Effector CD8-positive, alpha-beta T cell (primary cell): ENCODE results near the gene GZMB.
"Not testable (repeated sequence)": the region's sequence is repeated elsewhere in the genome, so short reads cannot be mapped to it uniquely, and the experiment has no call there.

ENCODE experiments used
- DNase-seq: peaks from one replicate; lab custom pipeline; 2025; lab: John Stamatoyannopoulos, UW
- total RNA-seq, 4 experiments: gene quantifications; one replicate each; lab custom pipeline; 2026; lab: John Stamatoyannopoulos, UW

Gene GZMB, protein sequence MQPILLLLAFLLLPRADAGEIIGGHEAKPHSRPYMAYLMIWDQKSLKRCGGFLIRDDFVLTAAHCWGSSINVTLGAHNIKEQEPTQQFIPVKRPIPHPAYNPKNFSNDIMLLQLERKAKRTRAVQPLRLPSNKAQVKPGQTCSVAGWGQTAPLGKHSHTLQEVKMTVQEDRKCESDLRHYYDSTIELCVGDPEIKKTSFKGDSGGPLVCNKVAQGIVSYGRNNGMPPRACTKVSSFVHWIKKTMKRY
- total RNA-seq = 11.7 to 272 (median 73.9) reads per million in 4 experiments

GRCh38 chr14:24634158-24634557 lies at the start of gene GZMB:
TSS of gene GZMB (minus strand) at chr14:24634190. CDS start at chr14:24634160, 30 bp downstream.
- no peak for DNase-seq

GRCh38 chr14:24681056-24681455 lies 47.1 kb upstream of the GZMB start:
- no peak for DNase-seq

- no peak for DNase-seq
These were observed 46.5 kb upstream of the GZMB start for GRCh38 chr14:24680516-24680915.

GRCh38 chr14:24679248-24679961 lies 45.4 kb upstream of the GZMB start:
- DNase-seq = no peak

- DNase-seq = peak; percentile 58
These were observed 44.8 kb upstream of the GZMB start for GRCh38 chr14:24678801-24679247.

- no peak for DNase-seq
These were observed 44.0 kb upstream of the GZMB start for GRCh38 chr14:24677956-24678355.

DNA sequence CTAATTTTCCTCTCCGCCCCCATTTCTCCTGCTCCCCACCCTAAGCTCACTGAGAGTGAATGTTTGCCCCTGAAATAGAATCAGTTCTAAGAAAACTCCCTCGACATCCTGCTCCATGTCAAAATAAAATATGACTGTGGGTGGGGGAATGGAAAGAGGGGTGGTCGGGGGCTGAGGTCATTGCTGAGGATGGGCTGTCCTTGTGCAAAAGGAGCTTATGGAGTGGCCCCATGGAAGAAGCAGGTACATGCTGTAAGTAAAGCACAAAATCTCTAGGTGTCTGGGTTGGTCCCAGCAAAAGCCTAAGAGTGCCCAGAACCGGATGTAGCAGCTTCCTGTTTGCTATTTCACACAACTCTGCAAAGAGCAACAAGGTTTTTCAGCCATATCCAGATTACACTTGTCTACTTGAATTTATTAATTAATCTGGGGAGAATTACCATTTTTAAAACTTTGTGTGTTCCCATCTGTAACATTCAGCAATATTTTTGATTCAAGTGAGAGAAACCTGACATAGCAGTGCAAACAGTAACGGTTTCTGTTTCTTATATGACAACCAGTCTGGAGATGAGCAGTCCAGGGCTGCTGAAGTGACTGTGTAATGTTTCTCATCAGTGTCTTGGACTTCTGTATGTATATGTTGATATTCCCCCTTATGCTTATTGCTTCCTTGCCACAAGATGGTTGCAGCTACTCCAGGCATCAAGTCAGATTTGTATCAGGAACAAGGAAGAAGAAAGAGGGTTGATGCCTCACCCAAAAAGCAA lies 40.4 kb upstream of the GZMB start:
- DNase-seq = no peak

DNA sequence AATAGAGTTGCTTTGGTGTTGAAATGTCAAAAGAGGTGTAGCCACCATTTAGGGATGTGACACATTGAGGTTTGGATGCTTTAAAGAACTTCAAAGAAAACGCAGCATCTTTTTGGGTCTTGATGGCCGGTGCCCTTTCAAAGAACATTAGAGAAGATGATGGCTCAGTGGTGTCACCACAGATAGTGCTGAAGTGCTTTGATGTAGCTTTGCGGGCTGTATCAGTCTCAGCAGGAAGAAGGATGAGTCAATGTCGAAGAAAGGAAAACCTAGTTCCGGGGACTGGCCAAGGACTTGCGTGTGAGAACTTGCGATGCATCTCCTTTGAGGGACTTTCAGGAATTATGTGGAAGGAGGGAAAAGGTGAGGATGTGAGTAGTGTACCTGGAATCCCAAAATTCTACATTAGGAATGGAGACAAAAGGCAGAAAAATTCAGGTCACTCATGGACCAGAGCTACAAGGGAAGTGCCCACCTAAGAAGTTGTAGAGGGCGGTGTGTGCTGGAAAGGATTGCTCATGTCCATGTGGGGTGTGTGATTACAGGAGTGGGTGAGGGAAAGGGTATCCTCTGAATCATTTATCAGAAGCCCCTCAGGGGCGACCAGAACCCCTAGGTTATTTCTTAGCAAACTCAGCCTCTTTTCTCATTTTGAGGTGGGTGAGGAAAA lies 39.7 kb upstream of the GZMB start:
- peak; percentile 27 for DNase-seq

GRCh38 chr14:24673059-24673458 lies 39.1 kb upstream of the GZMB start:
- DNase-seq = no peak

DNA sequence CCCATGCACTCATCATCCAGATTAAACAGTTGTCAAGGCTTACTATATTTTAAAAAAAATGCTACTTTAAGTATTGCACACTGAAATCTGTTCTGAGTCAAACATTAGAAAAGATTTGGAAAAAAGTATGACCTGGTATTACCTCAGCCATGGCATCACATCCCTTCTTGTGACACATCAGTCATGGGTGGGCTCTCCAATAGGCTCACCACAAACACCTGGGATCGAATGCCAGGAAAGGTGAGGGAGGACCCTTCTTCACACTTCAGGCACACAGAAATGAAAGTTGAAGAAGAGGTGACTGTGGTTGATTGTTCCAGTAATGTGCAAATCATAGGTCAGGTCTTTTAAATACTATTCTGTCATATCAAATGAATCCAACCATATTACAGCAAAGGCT lies 36.6 kb upstream of the GZMB start:
- DNase-seq = no peak

DNA sequence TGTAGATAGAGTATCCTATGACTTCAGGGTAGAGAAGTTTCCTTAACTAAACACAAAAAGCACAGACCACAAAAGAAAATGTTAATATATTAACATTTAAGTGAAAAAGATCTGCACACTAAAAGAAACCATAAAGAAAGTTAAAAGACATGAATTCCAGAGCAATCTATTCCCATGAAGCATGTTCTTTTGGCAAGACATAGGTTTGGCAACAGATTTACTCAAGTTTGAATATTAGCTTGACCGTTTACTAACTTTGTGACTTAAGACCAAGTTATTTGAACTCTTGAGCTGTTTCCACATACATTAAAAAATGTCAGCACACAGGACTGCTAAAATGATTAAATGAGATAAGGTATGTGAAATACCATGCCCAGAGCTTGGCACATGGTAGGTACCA lies 35.7 kb upstream of the GZMB start:
- DNase-seq = no peak

DNA sequence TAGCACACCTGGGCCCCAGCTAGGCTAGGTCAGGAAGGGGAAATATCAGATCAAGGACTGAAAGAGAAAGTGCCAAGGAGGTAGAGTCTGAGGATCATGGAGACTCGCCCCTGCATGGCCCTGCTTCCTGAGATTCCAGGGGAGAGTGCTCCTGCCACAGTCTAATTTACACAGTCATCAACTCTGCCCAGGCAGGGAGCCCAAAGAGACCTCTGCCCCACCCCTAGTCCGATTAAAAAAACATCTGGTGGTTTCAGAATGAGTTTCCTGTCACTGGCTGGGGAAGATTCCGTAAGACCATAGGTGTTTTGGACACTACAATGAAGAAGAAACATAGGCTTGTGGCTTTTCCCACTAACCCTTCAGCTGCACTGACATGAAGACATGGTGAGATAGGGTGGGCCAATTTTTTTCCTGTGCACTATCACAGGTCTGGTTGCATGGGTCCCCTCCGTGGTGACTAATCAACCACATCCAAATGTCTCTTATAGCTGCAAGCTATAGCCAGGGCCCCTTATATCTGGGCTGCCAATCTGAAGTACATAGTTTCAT lies 31.5 kb upstream of the GZMB start:
- DNase-seq = no peak

DNA sequence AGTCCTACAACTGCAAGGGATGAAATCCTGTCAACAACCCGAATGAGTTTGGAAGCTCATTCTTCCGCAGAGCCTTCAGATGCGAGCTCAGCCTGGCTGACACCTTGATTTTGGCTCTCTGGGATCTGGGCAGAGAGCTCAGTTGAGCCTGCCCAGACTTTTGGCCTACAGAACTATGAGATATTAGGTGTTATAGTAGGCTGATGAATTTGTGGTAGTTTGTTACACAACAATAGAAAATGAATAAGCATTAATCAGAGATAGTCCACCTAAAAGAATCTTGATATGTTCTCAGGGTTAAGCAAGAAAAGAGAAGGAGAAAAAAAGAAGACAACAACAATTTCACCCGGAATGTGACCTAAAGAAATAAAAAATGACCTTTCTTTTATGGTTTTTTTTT lies 30.4 kb upstream of the GZMB start:
- DNase-seq = no peak

DNA sequence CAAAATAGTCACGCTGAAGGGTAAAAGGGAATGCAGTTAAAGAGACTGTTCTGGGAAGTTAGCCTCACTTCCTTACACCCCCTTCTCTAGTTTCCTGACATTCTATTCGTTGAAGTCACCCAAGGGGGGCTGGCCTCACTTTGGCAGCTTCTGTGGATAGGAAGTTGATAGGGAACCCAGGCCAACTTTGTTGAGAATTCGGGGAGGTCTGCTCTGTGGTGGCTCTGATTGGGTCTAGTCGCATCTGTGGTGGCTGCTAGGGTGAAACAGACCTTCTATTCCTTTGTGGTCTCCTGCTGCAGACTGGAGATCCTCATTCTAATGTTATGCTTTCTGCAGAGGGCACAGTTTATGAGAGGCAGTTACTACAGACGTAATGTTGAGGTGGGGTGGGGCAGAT lies 28.8 kb upstream of the GZMB start:
- DNase-seq = no peak

- DNase-seq = no peak
These were observed 26.1 kb upstream of the GZMB start for GRCh38 chr14:24659916-24660570.

DNA sequence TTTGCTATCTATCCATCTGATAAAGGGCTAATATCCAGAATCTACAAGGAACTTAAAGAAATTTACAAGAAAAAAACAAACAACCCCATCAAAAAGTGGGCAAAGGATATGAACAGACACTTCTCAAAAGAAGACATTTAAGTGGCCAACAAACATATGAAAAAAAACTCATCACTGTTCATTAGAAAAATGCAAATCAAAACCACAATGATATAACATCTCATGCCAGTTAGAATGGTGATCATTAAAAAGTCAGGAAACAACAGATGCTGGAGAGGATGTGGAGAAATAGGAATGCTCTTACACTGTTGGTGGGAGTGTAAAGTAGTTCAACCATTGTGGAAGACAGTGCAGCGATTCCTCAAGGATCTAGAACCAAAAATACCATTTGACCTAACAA lies 14.4 kb upstream of the GZMB start:
- not testable (repeated sequence) for DNase-seq

GRCh38 chr14:24639905-24640304 lies 5.9 kb upstream of the GZMB start:
- no peak for DNase-seq

DNA sequence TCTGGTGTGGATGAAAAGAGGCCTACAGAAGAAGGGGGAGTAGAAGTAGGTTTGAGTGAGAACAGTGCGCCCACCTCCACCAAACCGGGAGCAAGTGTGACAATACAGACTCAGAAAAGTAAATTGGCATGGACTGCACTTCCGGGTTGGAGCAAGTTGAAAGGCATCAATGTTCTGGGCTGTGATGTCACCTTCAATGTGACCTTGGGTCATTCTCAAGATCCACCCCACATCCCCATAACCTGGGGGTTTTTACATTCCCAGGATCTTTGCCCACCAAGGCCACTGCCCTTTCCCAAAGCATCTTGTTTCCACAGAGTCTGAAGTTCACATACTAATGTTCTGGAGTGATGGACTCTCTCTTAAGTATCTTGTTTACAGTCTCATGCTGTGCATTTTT lies 5.3 kb upstream of the GZMB start:
- no peak for DNase-seq

DNA sequence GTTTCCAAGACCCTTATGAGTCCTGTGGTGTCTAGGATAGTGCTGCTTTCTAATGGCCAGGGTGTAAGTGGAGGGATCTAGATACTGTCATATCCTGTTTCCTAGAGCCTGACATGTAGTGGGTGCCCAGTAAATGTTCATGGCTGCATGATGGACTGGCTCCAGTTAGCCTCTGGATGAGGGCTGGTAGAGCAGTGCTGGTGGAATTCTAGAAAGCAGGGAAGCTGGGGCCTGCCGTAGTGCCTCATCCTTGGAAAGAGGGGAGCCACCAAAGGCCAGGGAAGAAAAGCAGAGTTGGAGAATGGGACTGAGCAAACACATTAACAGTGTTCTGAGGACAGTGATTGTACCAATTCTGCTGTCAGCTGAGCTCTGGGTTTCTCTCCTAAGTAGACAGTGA lies 637 bp downstream of the GZMB start:
- no peak for DNase-seq

GRCh38 chr14:24632761-24633160 lies 1.2 kb downstream of the GZMB start:
- DNase-seq = no peak

DNA sequence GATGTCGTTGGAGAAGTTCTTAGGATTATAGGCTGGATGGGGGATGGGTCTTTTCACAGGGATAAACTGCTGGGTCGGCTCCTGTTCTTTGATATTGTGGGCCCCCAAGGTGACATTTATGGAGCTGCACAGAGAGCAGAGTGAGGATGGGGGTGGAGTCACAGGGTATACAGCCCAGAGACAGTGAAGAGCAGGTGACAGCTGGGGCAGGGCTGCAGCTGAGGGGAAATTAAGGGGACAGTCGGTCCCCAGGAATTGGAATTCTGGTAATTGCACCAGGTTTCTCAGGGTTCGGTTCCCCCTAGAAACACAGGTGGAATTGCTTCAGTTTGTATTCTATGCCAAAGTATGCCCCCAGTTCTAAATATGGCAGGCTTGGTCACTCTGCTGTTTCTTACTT lies 1.7 kb downstream of the GZMB start:
- DNase-seq = no peak
